ENCODE data around the gene PRSS2. TPM values are rescaled to one million over a fixed set of nuclear protein-coding genes. Genes with fewer than 3 reads are reported as not detected.

The PRSS2 gene
- total RNA-seq, 2 donors from 2014 or later, result not detected

DNA sequence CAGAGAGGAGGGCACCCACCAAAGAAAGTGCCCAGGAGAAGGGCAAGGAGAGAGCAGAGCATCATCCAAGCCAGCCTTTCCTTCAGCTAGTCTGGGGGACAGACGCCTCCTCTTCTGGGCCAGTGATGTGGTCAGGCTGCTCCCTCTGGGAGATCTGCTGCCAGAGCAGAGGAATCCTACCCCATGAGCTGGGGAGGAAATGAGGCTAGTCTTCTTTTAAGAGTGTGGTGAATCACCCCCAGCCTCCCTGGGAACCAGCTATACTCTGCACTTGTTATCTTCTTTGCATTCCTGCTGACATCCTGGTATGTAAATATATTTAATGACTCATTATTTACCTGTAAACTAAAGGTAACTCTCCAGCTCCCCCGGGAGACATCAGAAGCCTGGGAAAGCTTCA lies 42.5 kb downstream of the PRSS2 start:
- intact Hi-C loops (cut with DNase I), result no loop called here

DNA sequence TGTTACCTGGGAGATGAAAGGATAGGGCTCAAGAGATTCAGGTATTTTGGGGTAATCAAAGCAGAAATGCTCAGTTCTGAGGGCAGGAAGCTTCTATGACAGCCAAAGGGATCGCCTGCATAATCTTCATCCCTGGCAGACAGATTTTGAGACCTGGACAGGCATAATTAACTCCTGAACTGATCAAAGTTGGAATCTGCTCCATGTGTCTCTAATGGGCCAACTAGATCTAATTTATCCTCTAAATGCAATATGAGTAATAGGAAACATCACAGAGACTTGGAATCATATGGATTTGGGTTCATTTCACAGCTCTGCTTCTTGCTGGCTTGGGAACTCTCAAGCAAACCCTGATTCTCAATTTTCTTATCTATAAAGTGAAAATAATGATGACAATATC lies 42.9 kb downstream of the PRSS2 start:
- intact Hi-C loops (cut with DNase I), result no loop called here
- H3K9me3 ChIP-seq, result no peaks in the 10 kb centered on the region
- no peaks in the 10 kb centered on the region for H3K27me3 ChIP-seq (replicated peaks; ENCODE audit: insufficient read depth)
- H3K36me3 ChIP-seq, result no peaks in the 10 kb centered on the region
- no peaks in the 10 kb centered on the region for H3K4me1 ChIP-seq (replicated peaks)
- H3K27ac ChIP-seq, result no peak overlapping the region
- TF ChIP-seq, protein P1, sequence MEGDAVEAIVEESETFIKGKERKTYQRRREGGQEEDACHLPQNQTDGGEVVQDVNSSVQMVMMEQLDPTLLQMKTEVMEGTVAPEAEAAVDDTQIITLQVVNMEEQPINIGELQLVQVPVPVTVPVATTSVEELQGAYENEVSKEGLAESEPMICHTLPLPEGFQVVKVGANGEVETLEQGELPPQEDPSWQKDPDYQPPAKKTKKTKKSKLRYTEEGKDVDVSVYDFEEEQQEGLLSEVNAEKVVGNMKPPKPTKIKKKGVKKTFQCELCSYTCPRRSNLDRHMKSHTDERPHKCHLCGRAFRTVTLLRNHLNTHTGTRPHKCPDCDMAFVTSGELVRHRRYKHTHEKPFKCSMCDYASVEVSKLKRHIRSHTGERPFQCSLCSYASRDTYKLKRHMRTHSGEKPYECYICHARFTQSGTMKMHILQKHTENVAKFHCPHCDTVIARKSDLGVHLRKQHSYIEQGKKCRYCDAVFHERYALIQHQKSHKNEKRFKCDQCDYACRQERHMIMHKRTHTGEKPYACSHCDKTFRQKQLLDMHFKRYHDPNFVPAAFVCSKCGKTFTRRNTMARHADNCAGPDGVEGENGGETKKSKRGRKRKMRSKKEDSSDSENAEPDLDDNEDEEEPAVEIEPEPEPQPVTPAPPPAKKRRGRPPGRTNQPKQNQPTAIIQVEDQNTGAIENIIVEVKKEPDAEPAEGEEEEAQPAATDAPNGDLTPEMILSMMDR (IDR thresholded peaks at IDR 0.05), result no peak
- no peak for TF ChIP-seq POLR2AphosphoS5 (IDR thresholded peaks at IDR 0.05)
- TF ChIP-seq POLR2A (IDR thresholded peaks at IDR 0.05), result no peak
- no peak for DNase-seq (ENCODE audit: low spot score)
- no peak overlapping the region for H3K4me3 ChIP-seq
- WGBS, result 75% methylated on average over 1 of the region's 1 CpG

More for the DNA sequence above, 42.5 kb downstream of the PRSS2 start:
- Histone ChIP-seq H3K9me3 (no peaks in the 10 kb centered on the region), H3K27me3 (replicated peaks; ENCODE audit: insufficient read depth) (no peaks in the 10 kb centered on the region), H3K4me1 (replicated peaks) (no peaks in the 10 kb centered on the region), H3K36me3 (no peaks in the 10 kb centered on the region), H3K27ac (no peak overlapping the region), H3K4me3 (no peak overlapping the region)
- no peak for TF ChIP-seq POLR2A (IDR thresholded peaks at IDR 0.05)
- no peak for TF ChIP-seq POLR2AphosphoS5 (IDR thresholded peaks at IDR 0.05)
- TF ChIP-seq, protein P1 (IDR thresholded peaks at IDR 0.05), result no peak
- WGBS, result 44% methylated on average over 2 of the region's 2 CpGs
- DNase-seq (ENCODE audit: low spot score), result no peak

DNA sequence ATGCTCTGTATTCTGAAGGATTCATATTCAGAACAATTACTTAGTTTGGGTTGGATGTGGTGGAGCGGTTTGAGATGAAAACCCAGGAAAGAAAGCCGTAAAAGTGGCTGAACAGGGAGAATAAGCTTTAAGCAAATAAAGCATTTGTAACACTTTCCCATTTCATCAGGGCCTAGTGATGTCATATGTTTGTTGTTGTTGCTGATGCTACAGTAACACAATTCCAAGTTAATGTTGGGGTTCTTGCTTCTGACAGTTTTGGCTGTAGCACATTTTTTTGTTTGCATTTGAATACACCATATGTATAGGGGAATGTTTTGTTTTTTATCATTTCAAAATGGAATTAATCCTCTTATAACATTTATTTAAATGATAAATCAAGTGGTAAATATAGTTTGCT lies 43.7 kb downstream of the PRSS2 start:
- TF ChIP-seq, protein P1 (IDR thresholded peaks at IDR 0.05), result no peak
- TF ChIP-seq POLR2A (IDR thresholded peaks at IDR 0.05) (no peak), POLR2AphosphoS5 (IDR thresholded peaks at IDR 0.05) (no peak)
- Histone ChIP-seq H3K4me3 (no peak overlapping the region), H3K4me1 (replicated peaks) (no peaks in the 10 kb centered on the region), H3K36me3 (no peaks in the 10 kb centered on the region), H3K27me3 (replicated peaks; ENCODE audit: insufficient read depth) (no peaks in the 10 kb centered on the region), H3K9me3 (no peaks in the 10 kb centered on the region), H3K27ac (no peak overlapping the region)
- WGBS, result 52% methylated on average over 2 of the region's 2 CpGs
- intact Hi-C loops (cut with DNase I), result no loop called here
- no peak for DNase-seq (ENCODE audit: low spot score)

DNA sequence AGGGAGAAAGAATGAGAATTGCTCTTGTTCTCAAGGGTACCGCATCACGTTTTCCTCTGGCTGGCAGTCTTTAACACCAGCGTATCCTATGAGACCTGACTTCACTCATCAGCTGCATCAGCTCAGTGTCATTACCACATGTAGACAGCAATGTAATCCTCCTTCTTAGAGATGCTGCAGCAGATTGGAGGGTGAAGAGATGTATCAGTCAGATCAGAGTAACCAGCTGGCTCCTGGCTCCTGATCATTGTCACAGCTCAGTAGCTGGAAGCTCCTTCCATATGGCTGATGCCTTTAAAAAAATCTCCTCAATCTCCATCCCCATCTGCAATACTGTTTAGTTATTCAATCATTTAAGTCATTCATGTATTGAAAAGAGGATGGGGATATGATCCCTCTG lies 44.4 kb downstream of the PRSS2 start:
- Histone ChIP-seq H3K27ac (no peak overlapping the region), H3K36me3 (no peaks in the 10 kb centered on the region), H3K4me1 (replicated peaks) (no peaks in the 10 kb centered on the region), H3K4me3 (no peak overlapping the region), H3K9me3 (no peaks in the 10 kb centered on the region), H3K27me3 (replicated peaks; ENCODE audit: insufficient read depth) (no peaks in the 10 kb centered on the region)
- intact Hi-C loops (cut with DNase I), result no loop called here
- no peak for TF ChIP-seq POLR2AphosphoS5 (IDR thresholded peaks at IDR 0.05)
- no peak for TF ChIP-seq POLR2A (IDR thresholded peaks at IDR 0.05)
- TF ChIP-seq, protein P1 (IDR thresholded peaks at IDR 0.05), result no peak
- 81% methylated on average over 3 of the region's 3 CpGs for WGBS
- DNase-seq (ENCODE audit: low spot score), result no peak

DNA sequence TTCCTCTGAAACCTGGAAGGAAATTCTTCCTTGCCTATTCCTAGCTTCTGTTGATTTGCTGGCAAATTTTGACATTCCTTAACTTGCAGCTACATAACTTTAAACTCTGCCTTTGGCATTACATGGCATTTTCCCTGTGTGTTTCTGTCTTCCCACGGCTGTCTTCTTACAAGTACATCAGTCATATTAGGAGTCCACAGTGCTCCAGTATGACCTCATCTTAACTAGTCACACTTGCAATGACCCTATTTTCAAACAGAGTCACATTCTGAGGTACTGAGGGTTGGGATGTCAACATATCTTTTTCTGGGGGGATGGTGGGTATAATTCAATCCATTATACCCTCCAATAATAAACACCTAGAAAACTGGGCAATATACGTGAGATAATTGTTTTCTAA lies 46.7 kb downstream of the PRSS2 start:
- WGBS, result 59% methylated on average over 2 of the region's 2 CpGs
- Histone ChIP-seq H3K27ac (no peak overlapping the region), H3K4me3 (no peak overlapping the region), H3K36me3 (no peaks in the 10 kb centered on the region), H3K27me3 (replicated peaks; ENCODE audit: insufficient read depth) (no peaks in the 10 kb centered on the region), H3K4me1 (replicated peaks) (no peaks in the 10 kb centered on the region), H3K9me3 (no peaks in the 10 kb centered on the region)
- DNase-seq (ENCODE audit: low spot score), result no peak
- TF ChIP-seq POLR2A (IDR thresholded peaks at IDR 0.05) (no peak), POLR2AphosphoS5 (IDR thresholded peaks at IDR 0.05) (no peak)
- TF ChIP-seq, protein P1 (IDR thresholded peaks at IDR 0.05), result no peak
- intact Hi-C loops (cut with DNase I), result no loop called here
